GM21717 (cell line): ENCODE data around the gene RNF217.

ENCODE experiments used
- ATAC-seq: cut with Tn5 transposase; IDR thresholded peaks from one replicate; pipeline ENCODE4 v1.9.1; 2021; ENCODE audit warnings: mild to moderate bottlenecking, moderate library complexity; ENCODE audit not compliant: unreplicated experiment

Gene RNF217

GRCh38 chr6:125095580-125096301 is 133.5 kb downstream of the RNF217 start:
- ATAC-seq, result no peak

GRCh38 chr6:125097186-125097585 is 134.9 kb downstream of the RNF217 start:
- ATAC-seq, result no peak

GRCh38 chr6:125098253-125098652 is 136.0 kb downstream of the RNF217 start:
- no peak for ATAC-seq

GRCh38 chr6:125099211-125100073 is 137.2 kb downstream of the RNF217 start:
- no peak for ATAC-seq

GRCh38 chr6:125100074-125100652 is 137.9 kb downstream of the RNF217 start:
- ATAC-seq, result no peak

- ATAC-seq, result no peak
Measured at GRCh38 chr6:125101128-125101527, 138.9 kb downstream of the RNF217 start.

- no peak for ATAC-seq
Measured at GRCh38 chr6:125101631-125102030, 139.4 kb downstream of the RNF217 start.

- ATAC-seq, result no peak
Measured at GRCh38 chr6:125102411-125102810, 140.2 kb downstream of the RNF217 start.

- no peak for ATAC-seq
Measured at GRCh38 chr6:125102891-125103290, 140.7 kb downstream of the RNF217 start.

- ATAC-seq, result no peak
Measured at GRCh38 chr6:125104425-125104824, 142.2 kb downstream of the RNF217 start.

- no peak for ATAC-seq
Measured at GRCh38 chr6:125107048-125107447, 144.8 kb downstream of the RNF217 start.

- no peak for ATAC-seq
Measured at GRCh38 chr6:125107896-125108295, 145.7 kb downstream of the RNF217 start.

- ATAC-seq, result no peak
Measured at GRCh38 chr6:125110056-125110455, 147.8 kb downstream of the RNF217 start.

GRCh38 chr6:125111219-125111983 is 149.2 kb downstream of the RNF217 start:
- no peak for ATAC-seq

GRCh38 chr6:125112934-125113333 is 150.7 kb downstream of the RNF217 start:
- ATAC-seq, result no peak

- ATAC-seq, result no peak
Measured at GRCh38 chr6:125114248-125114858, 152.1 kb downstream of the RNF217 start.

GRCh38 chr6:125116170-125116569 is 153.9 kb downstream of the RNF217 start:
- ATAC-seq, result no peak

GRCh38 chr6:125116710-125117109 is 154.5 kb downstream of the RNF217 start:
- ATAC-seq, result no peak

- no peak for ATAC-seq
Measured at GRCh38 chr6:125117818-125118217, 155.6 kb downstream of the RNF217 start.

- ATAC-seq, result no peak
Measured at GRCh38 chr6:125120054-125120590, 157.9 kb downstream of the RNF217 start.
